IMR-90 (cell line): ENCODE data around the gene FTO. TPM values are rescaled to one million over a fixed set of nuclear protein-coding genes. Genes with fewer than 3 reads are reported as not detected.

Experiments
- ATAC-seq: fragments of 200-7000 bp; cut with Tn5 transposase; 2 replicates; pipeline ENCODE4 v1.9.1; 2020; ENCODE audit warnings: low read depth, mild to moderate bottlenecking, moderate library complexity
- BruUV-seq: library from RNA; stranded (reverse); fragments of 400-500 nt; replicated peaks from 2 replicates; lab custom pipeline; 2021; lab: Mats Ljungman, UMichigan
- CTCF ChIA-PET: fragments of 300-600 bp; formaldehyde crosslinking; extraction: SDS; loops from one replicate; lab custom pipeline; 2021; ENCODE audit warnings: antibody characterized with exemption; lab: Yijun Ruan, JAX
- POLR2A ChIA-PET: fragments of 300-600 bp; sonication (Branson Sonifier 250); formaldehyde crosslinking; loops from one replicate; lab custom pipeline; 2022; ENCODE audit warnings: antibody characterized with exemption; ENCODE audit not compliant: unreplicated experiment; lab: Charles Lee
- DNase-seq: peaks from one replicate; pipeline ENCODE4 v3.0.0; 2013
- H2AFZ ChIP-seq: replicated peaks from 2 replicates; pipeline ENCODE3; 2013; ENCODE audit warnings: low read length, mild to moderate bottlenecking; ENCODE audit not compliant: poor library complexity
- H2AK5ac ChIP-seq: 2 replicates; pipeline ENCODE4 v1.6.1; 2013; ENCODE audit warnings: low read depth, low read length, inconsistent platforms
- H2AK9ac ChIP-seq: replicated peaks from 2 replicates; pipeline ENCODE3; 2013; ENCODE audit warnings: mild to moderate bottlenecking, low read depth, low read length, moderate library complexity; ENCODE audit not compliant: poor library complexity
- H2BK120ac ChIP-seq: 2 replicates; pipeline ENCODE4 v1.6.1; 2013; ENCODE audit warnings: low read depth, low read length, inconsistent platforms
- H2BK15ac ChIP-seq: 3 replicates; pipeline ENCODE4 v1.6.1; 2013; ENCODE audit warnings: low read depth, low read length, inconsistent platforms
- H2BK20ac ChIP-seq: 2 replicates; pipeline ENCODE4 v1.6.1; 2013; ENCODE audit warnings: low read depth, mild to moderate bottlenecking, inconsistent platforms, low read length, moderate library complexity
- H2BK5ac ChIP-seq: 2 replicates; pipeline ENCODE4 v1.6.1; 2013; ENCODE audit warnings: mild to moderate bottlenecking, low read depth, low read length, inconsistent platforms; ENCODE audit not compliant: poor library complexity, severe bottlenecking
- H3K14ac ChIP-seq: replicated peaks from 2 replicates; pipeline ENCODE4 v1.6.1; 2013; ENCODE audit warnings: low read depth, low read length, inconsistent platforms
- H3K18ac ChIP-seq: 2 replicates; pipeline ENCODE4 v1.6.1; 2013; ENCODE audit warnings: low read depth, low read length, control low read depth
- H3K23ac ChIP-seq: 2 replicates; pipeline ENCODE4 v1.6.1; 2013; ENCODE audit warnings: low read depth, low read length, inconsistent platforms
- H3K27ac ChIP-seq: 2 replicates; pipeline ENCODE4 v1.5.1; 2013; ENCODE audit warnings: mild to moderate bottlenecking, control low read depth, low read length; ENCODE audit not compliant: insufficient read depth
- H3K27me3 ChIP-seq: 2 replicates; pipeline ENCODE4 v1.6.1; 2013; ENCODE audit warnings: low read length; ENCODE audit not compliant: control insufficient read depth, insufficient read depth
- H3K36me3 ChIP-seq: 2 replicates; pipeline ENCODE4 v1.6.1; 2013; ENCODE audit warnings: low read length, mixed read lengths; ENCODE audit not compliant: control insufficient read depth, insufficient read depth
- H3K4ac ChIP-seq: 2 replicates; pipeline ENCODE4 v1.6.1; 2013; ENCODE audit warnings: low read depth, low read length, inconsistent platforms
- H3K4me1 ChIP-seq: 2 replicates; pipeline ENCODE4 v1.6.1; 2013; ENCODE audit warnings: low read length, mixed read lengths; ENCODE audit not compliant: control insufficient read depth, insufficient read depth
- H3K4me2 ChIP-seq: 2 replicates; pipeline ENCODE4 v1.6.1; 2013; ENCODE audit warnings: low read depth, mild to moderate bottlenecking, control low read depth, low read length, moderate library complexity
- H3K4me3 ChIP-seq: 2 replicates; pipeline ENCODE4 v1.5.1; 2013; ENCODE audit warnings: low read depth, mild to moderate bottlenecking, control low read depth, low read length, moderate library complexity; ENCODE audit not compliant: insufficient read depth
- H3K56ac ChIP-seq: 2 replicates; pipeline ENCODE4 v1.6.1; 2013; ENCODE audit warnings: low read length, inconsistent platforms; ENCODE audit not compliant: insufficient read depth; ENCODE audit errors: extremely low read depth
- H3K79me1 ChIP-seq, 2 experiments: 2 replicates each; pipeline ENCODE4 v1.6.1; 2013; ENCODE audit warnings: low read length in 2 of 2, inconsistent platforms in 1 of 2, low read depth in 1 of 2
- H3K9ac ChIP-seq: 2 replicates; pipeline ENCODE4 v1.6.1; 2013; ENCODE audit warnings: low read depth, low read length, control low read depth
- H3K9me1 ChIP-seq: 2 replicates; pipeline ENCODE4 v1.6.1; 2013; ENCODE audit warnings: low read length, inconsistent platforms; ENCODE audit not compliant: insufficient read depth
- H3K9me3 ChIP-seq: 2 replicates; pipeline ENCODE4 v1.6.1; 2013; ENCODE audit warnings: low read length; ENCODE audit not compliant: control insufficient read depth, insufficient read depth
- H4K20me1 ChIP-seq: 2 replicates; pipeline ENCODE4 v1.6.1; 2013; ENCODE audit warnings: low read length, inconsistent platforms; ENCODE audit not compliant: insufficient read depth
- H4K5ac ChIP-seq: 2 replicates; pipeline ENCODE4 v1.6.1; 2013; ENCODE audit warnings: mild to moderate bottlenecking, low read depth, low read length, control low read depth
- H4K8ac ChIP-seq, 2 experiments: 2 replicates each; pipeline ENCODE4 v1.6.1; 2013; ENCODE audit warnings: low read depth in 2 of 2, low read length in 2 of 2, control low read depth in 1 of 2, inconsistent platforms in 1 of 2
- H4K91ac ChIP-seq: 2 replicates; pipeline ENCODE4 v1.6.1; 2013; ENCODE audit warnings: low read depth, low read length, inconsistent platforms; ENCODE audit not compliant: insufficient read depth
- BHLHE40 ChIP-seq: fragments of 150-350 bp; IDR thresholded peaks from 2 replicates; pipeline ENCODE4 v1.6.1; 2016; ENCODE audit warnings: mild to moderate bottlenecking, low read depth, low read length
- CHD1 ChIP-seq: IDR thresholded peaks from 2 replicates; pipeline ENCODE4 v1.6.1; 2012; ENCODE audit warnings: low read depth, low read length, improper control_type of control experiment
- MXI1 ChIP-seq: IDR thresholded peaks from 2 replicates; pipeline ENCODE4 v1.6.1; 2012; ENCODE audit warnings: low read depth, mild to moderate bottlenecking, low read length, moderate library complexity, borderline replicate concordance
- POLR2A ChIP-seq: IDR thresholded peaks from 2 replicates; pipeline ENCODE4 v1.6.1; 2012; ENCODE audit warnings: mild to moderate bottlenecking, low read depth, low read length
- RAD21 ChIP-seq: IDR thresholded peaks from 2 replicates; pipeline ENCODE4 v1.6.1; 2012; ENCODE audit warnings: low read length, improper control_type of control experiment
- RCOR1 ChIP-seq: IDR thresholded peaks from 2 replicates; pipeline ENCODE4 v1.6.1; 2012; ENCODE audit warnings: mild to moderate bottlenecking, low read length, improper control_type of control experiment; ENCODE audit not compliant: insufficient replicate concordance
- dilution Hi-C: fragments of 300-500 bp; cut with HindIII; formaldehyde crosslinking; loops from one replicate; pipeline ENCODE4 v1.14.3; 2018; ENCODE audit warnings: low sequenced_read_pairs; ENCODE audit not compliant: unreplicated experiment
- in situ Hi-C: fragments of 300-500 bp; cut with MboI; formaldehyde crosslinking; loops from 3 replicates; pipeline ENCODE4 v1.14.3; 2019; ENCODE audit warnings: low sequenced_read_pairs, inconsistent platforms, mixed read lengths
- intact Hi-C: fragments of 100-400 bp; cut with micrococcal nuclease; formaldehyde crosslinking; loops from 2 replicates; pipeline ENCODE4 v1.10.0; 2022
- polyA plus RNA-seq, 3 experiments: library from polyadenylated mRNA; depleted of rRNA; stranded (reverse); fragments of >200 nt; gene quantifications; 2 replicates each; pipeline ENCODE4 v1.2.3, GENCODE V29; 2012; ENCODE audit warnings: low replicate concordance in 1 of 3
- total RNA-seq: library from RNA; depleted of rRNA; stranded (reverse); fragments of >200 nt; gene quantifications from 2 replicates; pipeline ENCODE4 v1.2.3, GENCODE V29; 2012

The FTO gene
- total and polyA plus RNA-seq, 2 of the 4 experiments (the other 2 are of a cell fraction) = 70.3 to 132 TPM

- Histone ChIP-seq H2BK15ac (no peak overlapping the region), H3K4ac (no peak overlapping the region), H3K23ac (no peak overlapping the region), H3K27me3 (no peaks in the 10 kb centered on the region), H3K4me1 (peaks cover 6% of the 10 kb centered on the region), H2AK5ac (no peak overlapping the region), H2BK20ac (no peak overlapping the region), H3K9ac (no peak overlapping the region), H4K8ac (no peak overlapping the region), H3K79me1 (peaks cover 37 to 54% of the 10 kb centered on the region in 2 experiments), H4K20me1 (peaks cover 9% of the 10 kb centered on the region; the same call in 1 of the 2 replicates), H3K9me1 (peaks cover 4% of the 10 kb centered on the region; the same call in 1 of the 2 replicates), H3K18ac (no peak overlapping the region), H2AK9ac (no peak overlapping the region), H2BK5ac (no peak overlapping the region), H3K9me3 (no peaks in the 10 kb centered on the region), H3K56ac (no peak overlapping the region), H4K5ac (no peak overlapping the region), H2AFZ (no peak overlapping the region), H3K4me3 (no peak overlapping the region), H2BK120ac (no peak overlapping the region), H3K27ac (no peak overlapping the region), H4K91ac (no peak overlapping the region), H3K36me3 (no peaks in the 10 kb centered on the region), H3K4me2 (no peak overlapping the region), H3K14ac (no peak overlapping the region)
- peak; percentile 66 for DNase-seq
- POLR2A ChIA-PET = no interaction called here
- dilution Hi-C loops (no loop called here), in situ Hi-C loops (no loop called here), intact Hi-C loops (no loop called here)
- TF ChIP-seq RAD21 (no peak), POLR2A (no peak), MXI1 (no peak), BHLHE40 (no peak), CHD1 (no peak), RCOR1 (no peak)
- CTCF ChIA-PET = no interaction called here
- BruUV-seq = no TSS peak
- ATAC-seq = peak; percentile 30; the same call in 1 of the 2 replicates
These were observed 81.1 kb downstream of the FTO start for GRCh38 chr16:53785044-53785443.
